GOT3 (cell line): ENCODE results near the gene IL3.

Experiments used
- DNase-seq: peaks from one replicate; lab custom pipeline; 2025; ENCODE audit warnings: mixed read lengths; lab: John Stamatoyannopoulos, UW

The IL3 gene

GRCh38 chr5:132060501-132061161, at the start of gene IL3:
Gene IL3, plus strand, starts transcription at chr5:132060655. Its CDS starts 52 bp downstream, at chr5:132060707.
- no peak for DNase-seq

- DNase-seq, result no peak
Measured at GRCh38 chr5:132010989-132011621, 49.4 kb upstream of the IL3 start.

- DNase-seq, result no peak
Measured at GRCh38 chr5:132011622-132012343, 48.7 kb upstream of the IL3 start, which contains the start of gene ACSL6. Gene ACSL6, minus strand, starts transcription at chr5:132011658. Its CDS starts 105 bp downstream, at chr5:132011553.

- no peak for DNase-seq
Measured at GRCh38 chr5:132012371-132013005, 48.0 kb upstream of the IL3 start.

GRCh38 chr5:132013006-132013689, 47.3 kb upstream of the IL3 start:
- DNase-seq, result no peak

- DNase-seq, result no peak
Measured at GRCh38 chr5:132013711-132014110, 46.7 kb upstream of the IL3 start.

- no peak for DNase-seq
Measured at GRCh38 chr5:132016721-132017250, 43.7 kb upstream of the IL3 start.

- DNase-seq, result no peak
Measured at GRCh38 chr5:132017316-132017715, 43.1 kb upstream of the IL3 start.

- no peak for DNase-seq
Measured at GRCh38 chr5:132017738-132018625, 42.5 kb upstream of the IL3 start.

GRCh38 chr5:132019337-132019736, 41.1 kb upstream of the IL3 start:
- DNase-seq, result no peak

- DNase-seq, result no peak
Measured at GRCh38 chr5:132019857-132020555, 40.4 kb upstream of the IL3 start.

- DNase-seq, result no peak
Measured at GRCh38 chr5:132020568-132021339, 39.7 kb upstream of the IL3 start.

GRCh38 chr5:132021654-132022053, 38.8 kb upstream of the IL3 start:
- no peak for DNase-seq

GRCh38 chr5:132022737-132023136, 37.7 kb upstream of the IL3 start:
- DNase-seq, result no peak

- no peak for DNase-seq
Measured at GRCh38 chr5:132023258-132024116, 37.0 kb upstream of the IL3 start.

GRCh38 chr5:132024117-132024435, 36.4 kb upstream of the IL3 start:
- no peak for DNase-seq

- no peak for DNase-seq
Measured at GRCh38 chr5:132024789-132025402, 35.6 kb upstream of the IL3 start.

- DNase-seq, result no peak
Measured at GRCh38 chr5:132025403-132025971, 35.0 kb upstream of the IL3 start.
